Measurements from ENCODE around the gene AQP4. TPM values are rescaled to one million over a fixed set of nuclear protein-coding genes. Genes with fewer than 3 reads are reported as not detected.

Gene AQP4
- total and polyA plus RNA-seq, 12 donors, result 0.07 to 37.2 (median 9.8) TPM

DNA sequence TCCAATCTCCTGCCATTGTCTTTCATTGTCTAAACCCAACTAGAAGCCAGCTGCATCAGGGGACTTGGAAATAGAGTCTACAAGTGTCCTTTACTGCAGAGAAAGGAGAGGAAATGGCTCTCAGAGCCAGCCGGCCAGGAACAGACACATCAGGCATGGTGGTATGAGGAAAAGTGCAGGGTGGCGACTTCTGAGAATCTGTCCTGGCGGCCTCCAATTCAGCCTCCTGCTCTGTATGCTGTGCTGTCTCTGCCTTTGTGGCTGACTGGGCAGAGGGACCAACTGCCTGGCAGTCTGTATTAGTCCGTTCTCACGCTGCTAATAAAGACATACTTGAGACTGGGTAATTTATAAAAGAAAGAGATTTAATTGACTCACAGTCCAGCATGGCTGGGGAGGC is 36.8 kb upstream of the AQP4 start:
- Histone ChIP-seq H3K27ac (no peak overlapping the region), H3K4me3 (no peak overlapping the region), H3K4me1 (no peaks in the 10 kb centered on the region), H3K36me3 (no peaks in the 10 kb centered on the region), H3K27me3 (peaks cover 0 to 3% (median 0%) of the 10 kb centered on the region in 7 donors), H3K9me3 (peaks cover 0 to 16% (median 0%) of the 10 kb centered on the region in 11 donors)
- ATAC-seq (no peak), DNase-seq (no peak)
- TF ChIP-seq, protein P1, sequence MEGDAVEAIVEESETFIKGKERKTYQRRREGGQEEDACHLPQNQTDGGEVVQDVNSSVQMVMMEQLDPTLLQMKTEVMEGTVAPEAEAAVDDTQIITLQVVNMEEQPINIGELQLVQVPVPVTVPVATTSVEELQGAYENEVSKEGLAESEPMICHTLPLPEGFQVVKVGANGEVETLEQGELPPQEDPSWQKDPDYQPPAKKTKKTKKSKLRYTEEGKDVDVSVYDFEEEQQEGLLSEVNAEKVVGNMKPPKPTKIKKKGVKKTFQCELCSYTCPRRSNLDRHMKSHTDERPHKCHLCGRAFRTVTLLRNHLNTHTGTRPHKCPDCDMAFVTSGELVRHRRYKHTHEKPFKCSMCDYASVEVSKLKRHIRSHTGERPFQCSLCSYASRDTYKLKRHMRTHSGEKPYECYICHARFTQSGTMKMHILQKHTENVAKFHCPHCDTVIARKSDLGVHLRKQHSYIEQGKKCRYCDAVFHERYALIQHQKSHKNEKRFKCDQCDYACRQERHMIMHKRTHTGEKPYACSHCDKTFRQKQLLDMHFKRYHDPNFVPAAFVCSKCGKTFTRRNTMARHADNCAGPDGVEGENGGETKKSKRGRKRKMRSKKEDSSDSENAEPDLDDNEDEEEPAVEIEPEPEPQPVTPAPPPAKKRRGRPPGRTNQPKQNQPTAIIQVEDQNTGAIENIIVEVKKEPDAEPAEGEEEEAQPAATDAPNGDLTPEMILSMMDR (IDR thresholded peaks at IDR 0.05), result no peak
- WGBS, 2 donors, result 93 to 98% methylated on average over 5 of the region's 5 CpGs
- intact Hi-C loops (cut with DNase I), result no loop called here

DNA sequence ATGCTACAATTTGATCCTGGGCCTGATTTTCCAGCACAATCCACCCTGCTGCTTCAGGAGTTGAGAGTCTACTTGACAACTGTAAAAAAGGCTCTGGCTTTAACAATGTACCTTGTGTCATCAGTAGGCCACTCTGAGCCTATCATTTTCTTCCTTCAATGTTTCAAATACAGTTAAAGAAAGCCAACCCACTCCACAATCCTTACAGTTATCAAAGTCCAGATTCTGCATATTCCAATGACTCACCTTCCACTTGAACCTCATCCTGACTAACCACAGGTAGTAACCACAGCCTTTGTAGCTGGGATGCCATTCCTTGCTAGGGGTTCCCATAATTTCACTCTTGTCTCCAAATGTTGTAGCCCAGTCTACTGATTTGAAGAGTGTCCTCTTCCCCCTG is 35.5 kb upstream of the AQP4 start:
- Histone ChIP-seq H3K4me1 (no peaks in the 10 kb centered on the region), H3K9me3 (peaks cover 0 to 16% (median 0%) of the 10 kb centered on the region in 11 donors), H3K36me3 (no peaks in the 10 kb centered on the region), H3K27me3 (peaks cover 0 to 3% (median 0%) of the 10 kb centered on the region in 7 donors), H3K4me3 (no peak overlapping the region), H3K27ac (no peak overlapping the region)
- ATAC-seq, result no peak
- DNase-seq, result no peak
- intact Hi-C loops (cut with DNase I), result no loop called here
- TF ChIP-seq, protein P1 (IDR thresholded peaks at IDR 0.05), result no peak

DNA sequence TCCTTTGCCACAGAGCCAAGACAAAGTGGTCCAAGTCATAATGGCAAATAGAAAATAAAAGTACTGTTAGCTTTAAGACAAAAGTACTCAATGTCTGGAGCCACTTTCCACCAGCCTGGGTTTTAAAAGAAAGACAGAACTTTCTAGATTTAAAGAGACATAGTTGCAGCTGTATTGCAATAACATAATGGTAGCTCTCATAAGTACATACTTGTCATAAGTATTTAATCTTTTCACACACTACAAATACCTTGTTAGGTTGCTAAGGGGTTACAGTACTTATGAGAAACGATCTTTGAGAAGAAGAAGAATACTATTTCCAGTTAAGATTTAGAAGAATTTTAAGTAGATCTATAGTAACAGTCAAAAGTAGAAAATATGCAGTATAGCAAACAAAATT is 28.9 kb upstream of the AQP4 start:
- 44% methylated on average over 1 of the region's 1 CpG for WGBS, 2 donors
- no peak overlapping the region for H3K4me3 ChIP-seq
- intact Hi-C loops (cut with DNase I), result no loop called here
- no peak for ATAC-seq
- no peak for DNase-seq
- no peaks in the 10 kb centered on the region for H3K4me1 ChIP-seq
- H3K9me3 ChIP-seq, result no peaks in the 10 kb centered on the region
- TF ChIP-seq, protein P1 (IDR thresholded peaks at IDR 0.05), result no peak
- H3K27me3 ChIP-seq, result no peaks in the 10 kb centered on the region
- H3K36me3 ChIP-seq, result no peaks in the 10 kb centered on the region
- H3K27ac ChIP-seq, result no peak overlapping the region

DNA sequence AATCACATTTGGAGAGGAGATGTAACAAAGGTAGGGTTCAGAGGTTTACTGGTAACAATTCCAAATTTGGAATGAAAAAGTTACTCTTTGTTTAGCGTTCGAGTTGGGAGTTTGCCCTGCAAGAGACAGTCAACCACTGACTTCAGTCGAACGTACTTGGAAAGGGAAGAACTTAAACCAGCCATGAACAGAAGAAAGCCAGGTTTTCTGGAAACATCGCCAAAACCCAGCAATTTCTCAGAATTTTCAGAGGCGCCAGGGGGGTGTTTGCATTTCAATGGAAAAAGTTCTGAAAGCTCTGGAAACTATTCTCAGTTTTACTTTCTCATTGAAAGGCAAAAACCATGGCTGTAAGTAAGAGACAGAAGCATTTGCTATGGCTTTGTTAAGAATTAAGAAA is 28.5 kb upstream of the AQP4 start:
- Histone ChIP-seq H3K27me3 (no peaks in the 10 kb centered on the region), H3K27ac (no peak overlapping the region), H3K9me3 (no peaks in the 10 kb centered on the region), H3K4me1 (no peaks in the 10 kb centered on the region), H3K4me3 (no peak overlapping the region), H3K36me3 (no peaks in the 10 kb centered on the region)
- no peak for DNase-seq
- ATAC-seq, result no peak
- WGBS, 2 donors, result 58 to 60% methylated on average over 6 of the region's 6 CpGs
- TF ChIP-seq, protein P1 (IDR thresholded peaks at IDR 0.05), result no peak
- intact Hi-C loops (cut with DNase I), result no loop called here

All from heart right ventricle (tissue), 16 donors.